Stomach (tissue), 4 donors: ENCODE data around the gene DYNLL1.

Experiments
- POLR2AphosphoS5 ChIP-seq, 3 donors: sonication (generic); formaldehyde crosslinking; IDR thresholded peaks; one replicate each; pipeline ENCODE4 v1.6.1; 2016; ENCODE audit warnings: antibody characterized with exemption in 3 of 3
- TF ChIP-seq, protein P1 (sequence below), 7 experiments: fragments of 450-650 bp in 4 of 7; fragments of 200-600 bp in 3 of 7; sonication (generic) in 3 of 7; IDR thresholded peaks; one replicate each; pipeline ENCODE4 v1.5.1; 2016 to 2019; ENCODE audit warnings: antibody characterized with exemption in 7 of 7, control low read depth in 2 of 7, mild to moderate bottlenecking in 1 of 7

DNA sequence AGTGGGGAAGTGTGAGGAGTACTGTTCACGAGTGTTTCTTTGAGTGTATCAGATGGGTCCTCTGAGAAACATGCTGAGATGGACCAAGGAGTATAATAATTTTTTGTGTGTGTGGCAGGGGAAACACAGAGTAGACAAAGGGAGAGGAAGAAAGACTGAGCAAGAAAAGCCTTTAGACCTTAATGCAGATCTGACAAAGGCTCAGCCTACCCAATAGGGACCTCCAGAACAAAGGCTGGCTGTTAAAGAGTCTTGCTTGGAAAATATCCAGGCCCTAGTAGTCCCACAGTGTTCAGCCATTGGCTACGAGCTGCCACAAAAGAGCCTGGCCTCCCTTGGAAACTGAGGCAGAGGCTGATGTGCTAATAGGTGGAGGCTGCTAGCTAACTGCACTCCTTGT, 19.6 kb downstream of the DYNLL1 start:
- TF ChIP-seq POLR2AphosphoS5 (IDR thresholded peaks at IDR 0.05): no peak
- TF ChIP-seq, protein P1, sequence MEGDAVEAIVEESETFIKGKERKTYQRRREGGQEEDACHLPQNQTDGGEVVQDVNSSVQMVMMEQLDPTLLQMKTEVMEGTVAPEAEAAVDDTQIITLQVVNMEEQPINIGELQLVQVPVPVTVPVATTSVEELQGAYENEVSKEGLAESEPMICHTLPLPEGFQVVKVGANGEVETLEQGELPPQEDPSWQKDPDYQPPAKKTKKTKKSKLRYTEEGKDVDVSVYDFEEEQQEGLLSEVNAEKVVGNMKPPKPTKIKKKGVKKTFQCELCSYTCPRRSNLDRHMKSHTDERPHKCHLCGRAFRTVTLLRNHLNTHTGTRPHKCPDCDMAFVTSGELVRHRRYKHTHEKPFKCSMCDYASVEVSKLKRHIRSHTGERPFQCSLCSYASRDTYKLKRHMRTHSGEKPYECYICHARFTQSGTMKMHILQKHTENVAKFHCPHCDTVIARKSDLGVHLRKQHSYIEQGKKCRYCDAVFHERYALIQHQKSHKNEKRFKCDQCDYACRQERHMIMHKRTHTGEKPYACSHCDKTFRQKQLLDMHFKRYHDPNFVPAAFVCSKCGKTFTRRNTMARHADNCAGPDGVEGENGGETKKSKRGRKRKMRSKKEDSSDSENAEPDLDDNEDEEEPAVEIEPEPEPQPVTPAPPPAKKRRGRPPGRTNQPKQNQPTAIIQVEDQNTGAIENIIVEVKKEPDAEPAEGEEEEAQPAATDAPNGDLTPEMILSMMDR (IDR thresholded peaks at IDR 0.05): no peak
